Measurements from ENCODE around the gene CHRDL1.

The CHRDL1 gene

DNA sequence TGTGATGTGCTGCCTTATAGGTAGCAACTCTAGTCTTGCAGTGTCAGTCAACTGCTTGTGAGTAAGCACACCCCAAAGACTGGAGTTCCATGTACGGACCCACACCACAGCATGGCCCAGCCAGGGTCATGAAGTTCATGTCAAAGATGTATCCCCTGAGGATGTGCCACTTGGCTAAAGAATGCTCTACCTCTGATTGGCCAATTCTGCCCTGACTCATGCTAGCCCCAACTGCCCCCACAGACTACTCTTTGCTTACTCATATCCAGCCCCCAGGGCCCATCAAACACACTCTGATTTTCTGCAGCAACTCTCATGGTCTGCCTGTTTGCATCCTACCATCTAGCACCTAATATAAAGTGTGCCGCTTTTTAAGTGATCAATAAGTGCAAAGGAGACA lies 62.5 kb downstream of the CHRDL1 start:
- no peaks in the 10 kb centered on the region for H3K9me3 ChIP-seq (ENCODE audit: low read depth, low read length)
- no peak overlapping the region for H3K9ac ChIP-seq (ENCODE audit: insufficient read length)
- no peaks in the 10 kb centered on the region for H3K36me3 ChIP-seq (ENCODE audit: insufficient read depth, low read length)
- no peak overlapping the region for H3K27ac ChIP-seq
- H3K4me3 ChIP-seq = no peak overlapping the region
- DNase-seq (ENCODE audit: low read depth, low spot score) = no peak
- TF ChIP-seq POLR2AphosphoS5 (IDR thresholded peaks at IDR 0.05; ENCODE audit: borderline replicate concordance, low read depth, low read length) (no peak), FOXP2 (optimal IDR thresholded peaks at IDR 0.05; ENCODE audit: control extremely low read depth, extremely low read length, insufficient read depth) (no peak), EZH2 (IDR thresholded peaks at IDR 0.05) (no peak)

DNA sequence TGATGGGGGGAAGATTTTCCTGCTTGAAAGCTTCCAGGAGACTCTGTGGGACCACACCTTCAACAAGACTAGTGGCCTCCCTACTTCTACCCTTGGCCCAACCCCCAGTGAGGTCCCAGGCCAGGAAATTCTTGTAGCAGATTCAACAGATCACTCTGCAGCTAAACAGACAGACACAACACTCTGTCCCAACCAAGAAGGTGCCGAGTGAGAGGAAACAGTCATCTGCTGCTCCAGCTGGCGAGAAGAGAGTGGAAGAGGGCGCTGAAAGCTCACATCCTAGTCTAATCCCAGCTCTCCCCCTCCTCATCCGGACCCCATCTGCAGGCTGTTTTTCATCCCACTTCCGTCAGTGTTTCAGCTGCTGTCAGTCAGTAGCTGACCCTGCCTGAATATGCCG lies 63.4 kb downstream of the CHRDL1 start:
- Histone ChIP-seq H3K4me3 (no peak overlapping the region), H3K9ac (ENCODE audit: insufficient read length) (no peak overlapping the region), H3K27ac (no peak overlapping the region), H3K36me3 (ENCODE audit: insufficient read depth, low read length) (no peaks in the 10 kb centered on the region), H3K9me3 (ENCODE audit: low read depth, low read length) (no peaks in the 10 kb centered on the region)
- no peak for DNase-seq (ENCODE audit: low read depth, low spot score)
- TF ChIP-seq FOXP2 (optimal IDR thresholded peaks at IDR 0.05; ENCODE audit: control extremely low read depth, extremely low read length, insufficient read depth) (no peak), POLR2AphosphoS5 (IDR thresholded peaks at IDR 0.05; ENCODE audit: borderline replicate concordance, low read depth, low read length) (no peak), EZH2 (IDR thresholded peaks at IDR 0.05) (no peak)

DNA sequence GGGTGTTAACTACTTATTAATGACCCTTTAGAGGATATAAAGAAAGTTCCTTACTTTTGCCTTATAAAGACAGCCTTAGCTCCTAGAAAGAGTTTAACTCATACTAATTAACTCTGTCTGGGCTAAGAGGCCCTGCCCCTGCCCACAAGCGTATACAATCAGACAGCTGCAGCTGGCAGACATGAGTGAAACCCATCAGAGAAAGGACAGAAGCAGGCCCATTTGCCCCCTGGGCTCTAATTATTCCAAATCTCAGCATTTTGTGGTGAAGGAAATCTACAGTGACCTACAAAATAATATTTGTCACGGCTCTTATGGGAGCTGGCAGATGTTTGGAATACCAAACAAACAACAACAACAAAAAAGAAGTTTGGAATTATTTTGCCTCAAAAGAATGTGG lies 71.8 kb downstream of the CHRDL1 start:
- Histone ChIP-seq H3K4me3 (no peak overlapping the region), H3K9ac (ENCODE audit: insufficient read length) (no peak overlapping the region), H3K27ac (no peak overlapping the region), H3K36me3 (ENCODE audit: insufficient read depth, low read length) (no peaks in the 10 kb centered on the region), H3K9me3 (ENCODE audit: low read depth, low read length) (no peaks in the 10 kb centered on the region)
- no peak for DNase-seq (ENCODE audit: low read depth, low spot score)
- TF ChIP-seq POLR2AphosphoS5 (IDR thresholded peaks at IDR 0.05; ENCODE audit: borderline replicate concordance, low read depth, low read length) (no peak), FOXP2 (optimal IDR thresholded peaks at IDR 0.05; ENCODE audit: control extremely low read depth, extremely low read length, insufficient read depth) (no peak), EZH2 (IDR thresholded peaks at IDR 0.05) (no peak)

DNA sequence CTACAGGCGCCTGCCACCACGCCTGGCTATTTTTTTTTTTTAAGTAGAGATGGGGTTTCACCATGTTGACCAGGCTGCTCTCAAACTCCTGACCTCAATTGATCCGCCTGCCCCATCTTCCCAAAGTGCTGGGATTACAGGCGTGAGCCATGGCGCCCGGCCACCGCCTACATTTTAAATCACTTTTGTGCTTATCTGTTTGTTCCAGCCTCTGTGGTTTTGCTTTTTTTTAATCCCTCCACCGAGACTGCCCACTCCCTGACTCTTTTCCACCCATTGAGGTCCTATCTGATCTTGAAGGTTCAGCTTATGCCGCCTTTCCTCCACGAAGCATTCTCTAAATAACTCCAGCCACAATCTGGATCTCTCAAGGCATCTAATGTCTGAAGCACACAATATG lies 73.5 kb downstream of the CHRDL1 start:
- Histone ChIP-seq H3K9me3 (ENCODE audit: low read depth, low read length) (no peaks in the 10 kb centered on the region), H3K27ac (no peak overlapping the region), H3K36me3 (ENCODE audit: insufficient read depth, low read length) (no peaks in the 10 kb centered on the region), H3K9ac (ENCODE audit: insufficient read length) (no peak overlapping the region), H3K4me3 (no peak overlapping the region)
- TF ChIP-seq EZH2 (IDR thresholded peaks at IDR 0.05) (no peak), FOXP2 (optimal IDR thresholded peaks at IDR 0.05; ENCODE audit: control extremely low read depth, extremely low read length, insufficient read depth) (no peak), POLR2AphosphoS5 (IDR thresholded peaks at IDR 0.05; ENCODE audit: borderline replicate concordance, low read depth, low read length) (no peak)
- no peak for DNase-seq (ENCODE audit: low read depth, low spot score)

DNA sequence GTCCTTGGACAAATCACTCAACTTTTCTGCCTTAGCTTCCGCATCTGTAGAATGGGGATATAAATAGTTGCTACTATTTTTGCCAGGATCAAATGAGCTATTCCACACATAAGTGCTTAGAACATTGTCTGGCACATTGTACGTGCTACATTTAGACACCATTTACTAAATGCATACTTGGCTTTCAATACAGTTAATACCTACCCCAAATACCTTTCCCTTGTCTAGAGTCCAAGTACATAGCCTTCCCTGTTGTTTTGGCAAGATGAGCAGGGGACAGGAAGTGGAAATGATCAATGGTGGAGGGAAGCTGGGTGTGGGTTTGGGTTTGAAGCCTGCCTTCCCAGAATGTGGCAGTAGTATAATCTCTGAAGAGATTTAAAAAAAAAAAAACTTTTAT lies 82.0 kb downstream of the CHRDL1 start:
- Histone ChIP-seq H3K9me3 (ENCODE audit: low read depth, low read length) (no peaks in the 10 kb centered on the region), H3K27ac (no peak overlapping the region), H3K36me3 (ENCODE audit: insufficient read depth, low read length) (no peaks in the 10 kb centered on the region), H3K4me3 (no peak overlapping the region), H3K9ac (ENCODE audit: insufficient read length) (no peak overlapping the region)
- no peak for DNase-seq (ENCODE audit: low read depth, low spot score)
- TF ChIP-seq EZH2 (IDR thresholded peaks at IDR 0.05) (no peak), FOXP2 (optimal IDR thresholded peaks at IDR 0.05; ENCODE audit: control extremely low read depth, extremely low read length, insufficient read depth) (no peak), POLR2AphosphoS5 (IDR thresholded peaks at IDR 0.05; ENCODE audit: borderline replicate concordance, low read depth, low read length) (no peak)

DNA sequence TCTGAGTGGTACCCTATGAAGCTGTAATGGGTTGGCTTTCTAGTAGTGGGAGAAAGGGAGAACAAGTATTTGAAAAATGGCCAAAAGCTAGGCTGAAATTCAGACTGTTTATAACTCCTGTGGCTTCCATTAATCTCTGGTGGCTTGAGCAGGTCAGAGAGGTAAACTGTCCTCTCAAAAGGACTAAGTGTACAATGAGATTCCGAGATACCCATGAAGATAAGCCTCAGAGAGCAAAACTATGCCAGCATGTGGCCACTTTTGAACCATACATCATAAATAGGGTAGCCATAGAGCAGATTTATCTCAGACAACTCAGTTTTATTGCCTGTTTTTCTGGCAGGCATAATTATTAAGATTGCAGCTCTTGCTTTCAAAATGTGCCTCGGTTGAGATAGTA lies 89.2 kb downstream of the CHRDL1 start:
- Histone ChIP-seq H3K9me3 (ENCODE audit: low read depth, low read length) (no peaks in the 10 kb centered on the region), H3K9ac (ENCODE audit: insufficient read length) (no peak overlapping the region), H3K36me3 (ENCODE audit: insufficient read depth, low read length) (no peaks in the 10 kb centered on the region), H3K4me3 (no peak overlapping the region), H3K27ac (no peak overlapping the region)
- no peak for DNase-seq (ENCODE audit: low read depth, low spot score)
- TF ChIP-seq POLR2AphosphoS5 (IDR thresholded peaks at IDR 0.05; ENCODE audit: borderline replicate concordance, low read depth, low read length) (no peak), FOXP2 (optimal IDR thresholded peaks at IDR 0.05; ENCODE audit: control extremely low read depth, extremely low read length, insufficient read depth) (no peak), EZH2 (IDR thresholded peaks at IDR 0.05) (no peak)

DNA sequence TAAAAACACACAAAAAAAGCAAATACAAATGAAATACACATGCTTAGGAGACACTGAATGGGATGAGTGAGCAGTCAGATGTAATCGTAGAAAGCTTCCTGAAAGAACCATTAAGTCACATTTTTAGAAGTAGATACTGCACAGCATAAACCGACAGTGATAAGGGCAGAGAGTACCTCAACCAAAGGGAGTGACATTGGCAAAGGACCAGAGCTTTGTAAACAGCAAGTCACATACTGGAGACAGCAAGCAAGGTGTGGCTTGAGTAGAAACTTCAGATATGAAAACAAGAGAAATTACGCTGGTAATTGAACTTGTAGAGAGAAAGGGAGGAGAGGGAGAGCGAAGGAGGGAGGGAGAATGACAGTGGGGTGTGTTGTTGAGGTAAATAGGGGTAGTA lies 92.0 kb downstream of the CHRDL1 start:
- H3K9me3 ChIP-seq (ENCODE audit: low read depth, low read length) = no peaks in the 10 kb centered on the region
- TF ChIP-seq EZH2 (IDR thresholded peaks at IDR 0.05) = no peak
- TF ChIP-seq POLR2AphosphoS5 (IDR thresholded peaks at IDR 0.05; ENCODE audit: borderline replicate concordance, low read depth, low read length) = no peak
- TF ChIP-seq FOXP2 (optimal IDR thresholded peaks at IDR 0.05; ENCODE audit: control extremely low read depth, extremely low read length, insufficient read depth) = no peak
- H3K36me3 ChIP-seq (ENCODE audit: insufficient read depth, low read length) = no peaks in the 10 kb centered on the region
- DNase-seq (ENCODE audit: low read depth, low spot score) = no peak
- H3K4me3 ChIP-seq = no peak overlapping the region
- H3K9ac ChIP-seq (ENCODE audit: insufficient read length) = no peak overlapping the region
- no peak overlapping the region for H3K27ac ChIP-seq

DNA sequence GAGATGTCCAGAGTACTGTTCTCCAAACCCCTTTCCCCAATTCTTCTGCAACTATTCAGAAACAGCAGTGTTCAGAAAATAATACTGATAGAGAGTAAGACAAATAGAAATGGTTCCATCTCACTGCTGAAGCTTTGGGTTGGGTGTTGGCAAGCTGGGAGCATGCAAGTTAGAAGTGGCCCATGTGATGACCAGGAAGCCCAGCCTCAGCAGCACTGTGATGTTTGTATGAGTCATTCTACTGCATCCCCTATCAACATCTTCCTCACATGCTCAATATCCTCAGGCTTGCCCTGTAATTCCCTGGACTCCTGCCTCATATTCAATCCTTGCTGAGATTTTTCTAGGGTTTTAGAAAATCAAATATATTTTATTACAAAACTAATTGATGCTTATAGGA lies 96.5 kb downstream of the CHRDL1 start:
- no peak for DNase-seq (ENCODE audit: low read depth, low spot score)
- no peak overlapping the region for H3K9ac ChIP-seq (ENCODE audit: insufficient read length)
- H3K36me3 ChIP-seq (ENCODE audit: insufficient read depth, low read length) = no peaks in the 10 kb centered on the region
- TF ChIP-seq FOXP2 (optimal IDR thresholded peaks at IDR 0.05; ENCODE audit: control extremely low read depth, extremely low read length, insufficient read depth) (no peak), EZH2 (IDR thresholded peaks at IDR 0.05) (no peak), POLR2AphosphoS5 (IDR thresholded peaks at IDR 0.05; ENCODE audit: borderline replicate concordance, low read depth, low read length) (no peak)
- H3K27ac ChIP-seq = no peak overlapping the region
- H3K9me3 ChIP-seq (ENCODE audit: low read depth, low read length) = no peaks in the 10 kb centered on the region
- no peak overlapping the region for H3K4me3 ChIP-seq

DNA sequence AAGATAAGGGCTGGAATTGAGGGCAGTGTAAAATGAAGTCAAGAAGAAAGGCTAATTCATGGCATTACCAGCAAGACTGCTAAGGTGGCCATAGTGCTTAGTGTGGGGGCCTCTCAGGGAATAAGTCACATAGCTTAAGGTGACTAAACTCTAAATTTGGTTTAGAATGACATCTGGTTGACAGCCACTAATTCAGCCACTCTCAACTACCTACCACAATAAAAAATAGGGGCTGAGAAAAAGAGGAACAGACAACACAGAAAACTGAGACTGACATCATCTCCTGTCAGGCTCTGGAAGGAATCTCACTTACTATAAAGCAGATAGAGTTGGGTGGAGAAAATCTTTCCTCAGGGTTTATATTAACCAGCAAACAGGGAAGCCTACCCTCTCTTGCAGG lies 96.9 kb downstream of the CHRDL1 start:
- no peak overlapping the region for H3K4me3 ChIP-seq
- no peak for TF ChIP-seq EZH2 (IDR thresholded peaks at IDR 0.05)
- no peak for TF ChIP-seq FOXP2 (optimal IDR thresholded peaks at IDR 0.05; ENCODE audit: control extremely low read depth, extremely low read length, insufficient read depth)
- TF ChIP-seq POLR2AphosphoS5 (IDR thresholded peaks at IDR 0.05; ENCODE audit: borderline replicate concordance, low read depth, low read length) = no peak
- no peak for DNase-seq (ENCODE audit: low read depth, low spot score)
- no peaks in the 10 kb centered on the region for H3K9me3 ChIP-seq (ENCODE audit: low read depth, low read length)
- H3K9ac ChIP-seq (ENCODE audit: insufficient read length) = no peak overlapping the region
- H3K27ac ChIP-seq = no peak overlapping the region
- no peaks in the 10 kb centered on the region for H3K36me3 ChIP-seq (ENCODE audit: insufficient read depth, low read length)
